Upper lobe of left lung (tissue), 6 donors: ENCODE measurements around the gene ASB4. TPM values are rescaled to one million over a fixed set of nuclear protein-coding genes. Genes with fewer than 3 reads are reported as not detected.
"Not testable (repeated sequence)": the region's sequence is repeated elsewhere in the genome, so short reads cannot be mapped to it uniquely, and the experiment has no call there.

ENCODE experiments used
- ATAC-seq, 2 donors: fragments of 200-7000 bp; cut with Tn5 transposase; one replicate each; pipeline ENCODE4 v1.9.1; 2022; ENCODE audit warnings: mild to moderate bottlenecking in 2 of 2, moderate library complexity in 2 of 2; ENCODE audit not compliant: low FRiP score in 2 of 2
- DNase-seq, 2 donors: peaks; one replicate each; pipeline ENCODE4 v3.0.0-alpha.2; 2019 to 2020
- H3K27ac ChIP-seq, 4 donors: fragments of 200-600 bp; sonication (generic); one replicate each; pipeline ENCODE4 v1.5.1; 2016 to 2019
- H3K27me3 ChIP-seq, 4 donors: fragments of 200-600 bp; sonication (generic); one replicate each; pipeline ENCODE4 v1.5.1; 2017 to 2019
- H3K36me3 ChIP-seq, 4 donors: fragments of 200-600 bp; sonication (generic); one replicate each; pipeline ENCODE4 v1.5.1; 2016 to 2019
- H3K4me1 ChIP-seq, 4 donors: fragments of 200-600 bp; sonication (generic); one replicate each; pipeline ENCODE4 v1.5.1; 2018 to 2019
- H3K4me3 ChIP-seq, 4 donors: fragments of 200-600 bp; sonication (generic); one replicate each; pipeline ENCODE4 v1.5.1; 2017 to 2019; ENCODE audit warnings: mild to moderate bottlenecking in 2 of 4, moderate library complexity in 1 of 4
- H3K9me3 ChIP-seq, 4 donors: fragments of 200-600 bp; sonication (generic); one replicate each; pipeline ENCODE4 v1.5.1; 2018 to 2019
- CTCF ChIP-seq, 6 experiments: fragments of 450-650 bp in 4 of 6; fragments of 200-600 bp in 2 of 6; sonication (generic) in 2 of 6; IDR thresholded peaks; one replicate each; pipeline ENCODE4 v1.5.1; 2016 to 2019; ENCODE audit warnings: antibody characterized with exemption in 6 of 6
- EP300 ChIP-seq, 4 donors: sonication (generic); formaldehyde crosslinking; IDR thresholded peaks; one replicate each; pipeline ENCODE4 v1.5.1; 2017; ENCODE audit warnings: antibody characterized with exemption in 4 of 4, control low read depth in 2 of 4
- POLR2A ChIP-seq, 4 donors: fragments of 450-650 bp; IDR thresholded peaks; one replicate each; pipeline ENCODE4 v1.5.1; 2016 to 2017; ENCODE audit warnings: antibody characterized with exemption in 4 of 4, mild to moderate bottlenecking in 2 of 4
- POLR2AphosphoS5 ChIP-seq, 2 donors: sonication (generic); formaldehyde crosslinking; IDR thresholded peaks; one replicate each; pipeline ENCODE4 v1.5.1; 2017; ENCODE audit warnings: antibody characterized with exemption in 2 of 2
- WGBS, 2 donors: methylation state at CpG; one replicate each; pipeline ENCODE4 v1.1.5; 2017 to 2018; 5-methylcytosine and 5-hydroxymethylcytosine counted together
- total RNA-seq, 6 donors: library from RNA; depleted of rRNA in 4 of 6; stranded (reverse); fragments of >200 nt in 4 of 6; gene quantifications; one replicate each; pipeline versions ENCODE4 v1.1.0 to v1.2.1, GENCODE V29; 2016 to 2021
- donor health status: DM: no; HTN: no; CAD: no; lungs with moderate emphysema.
- donor health status: DM: no; HTN: yes; CAD: no; lungs with severe emphysema.

ASB4 gene
- total RNA-seq, 6 donors from 2014 or later: 0.20 to 2.4 (median 1.0) TPM; not detected in 1

DNA sequence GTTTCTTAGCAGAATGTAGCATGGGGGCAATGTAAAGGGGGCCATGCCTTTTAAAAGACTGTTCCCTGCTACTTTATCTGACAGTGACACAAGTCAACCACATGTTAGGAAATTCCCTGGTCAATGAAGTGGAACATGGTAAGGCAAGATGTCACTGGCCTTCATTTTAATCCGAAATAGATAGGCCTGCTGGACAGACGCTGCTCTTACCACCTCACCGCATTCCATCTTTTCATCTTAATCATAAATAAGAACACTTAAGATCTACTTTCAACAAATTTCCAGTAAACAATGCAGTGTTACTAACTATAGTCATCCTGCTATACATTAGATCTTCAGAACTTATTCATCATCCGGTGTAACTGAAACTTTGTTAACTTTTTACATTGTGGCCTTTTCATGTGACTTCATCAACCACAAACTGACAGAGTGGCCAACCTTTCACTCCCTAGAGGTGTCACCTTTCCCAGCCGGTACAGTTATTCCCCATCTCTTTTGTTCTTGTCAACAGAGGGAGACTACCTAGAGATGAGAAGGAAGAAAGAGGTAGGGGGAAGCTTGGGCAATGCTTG, 15.6 kb downstream of the ASB4 start:
- ATAC-seq (no peak), DNase-seq (no peak)
- Histone ChIP-seq H3K27me3 (no peaks in the 10 kb centered on the region), H3K36me3 (no peaks in the 10 kb centered on the region), H3K27ac (no peak overlapping the region), H3K9me3 (no peaks in the 10 kb centered on the region), H3K4me3 (no peak overlapping the region), H3K4me1 (no peaks in the 10 kb centered on the region)
- 56 to 75% methylated on average over 5 of the region's 5 CpGs for WGBS, 2 donors
- TF ChIP-seq POLR2AphosphoS5 (IDR thresholded peaks at IDR 0.05) (no peak), CTCF (IDR thresholded peaks at IDR 0.05) (no peak), EP300 (IDR thresholded peaks at IDR 0.05) (no peak), POLR2A (IDR thresholded peaks at IDR 0.05) (no peak)

DNA sequence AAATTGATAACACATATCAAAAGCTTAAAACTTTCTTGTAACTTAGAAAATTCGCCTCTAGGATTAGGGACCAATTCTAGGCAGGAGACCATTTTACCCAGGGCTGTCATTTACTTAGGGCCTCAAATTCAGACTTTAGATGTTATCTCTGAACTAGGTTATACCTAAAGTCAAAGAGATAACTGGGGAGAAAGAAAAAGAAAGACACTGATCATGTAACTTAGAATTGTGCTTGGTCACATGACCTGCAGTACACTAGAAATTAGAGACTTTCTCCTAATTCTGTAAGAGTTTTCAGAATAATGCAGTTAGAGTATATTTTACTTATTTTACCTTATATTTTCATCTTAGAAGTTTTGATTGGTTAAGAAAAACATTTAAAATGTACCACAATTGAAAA, 16.7 kb downstream of the ASB4 start:
- TF ChIP-seq CTCF (IDR thresholded peaks at IDR 0.05): no peak
- no peak for TF ChIP-seq EP300 (IDR thresholded peaks at IDR 0.05)
- no peak for TF ChIP-seq POLR2A (IDR thresholded peaks at IDR 0.05)
- TF ChIP-seq POLR2AphosphoS5 (IDR thresholded peaks at IDR 0.05): no peak
- Histone ChIP-seq H3K36me3 (no peaks in the 10 kb centered on the region), H3K27me3 (no peaks in the 10 kb centered on the region), H3K27ac (no peak overlapping the region), H3K9me3 (no peaks in the 10 kb centered on the region), H3K4me1 (no peaks in the 10 kb centered on the region), H3K4me3 (no peak overlapping the region)
- no peak for ATAC-seq
- 86 to 95% methylated on average over 1 of the region's 1 CpG for WGBS, 2 donors
- DNase-seq: no peak

GRCh38 chr7:95503271-95504131, 17.8 kb downstream of the ASB4 start:
- Histone ChIP-seq H3K4me3 (no peak overlapping the region), H3K27me3 (no peaks in the 10 kb centered on the region), H3K4me1 (no peaks in the 10 kb centered on the region), H3K27ac (no peak overlapping the region), H3K9me3 (no peaks in the 10 kb centered on the region), H3K36me3 (no peaks in the 10 kb centered on the region)
- ATAC-seq (no peak), DNase-seq (no peak)
- 87% methylated on average over 6 of the region's 6 CpGs for WGBS, 2 donors
- TF ChIP-seq POLR2A (IDR thresholded peaks at IDR 0.05): no peak
- no peak for TF ChIP-seq CTCF (IDR thresholded peaks at IDR 0.05)
- no peak for TF ChIP-seq EP300 (IDR thresholded peaks at IDR 0.05)
- no peak for TF ChIP-seq POLR2AphosphoS5 (IDR thresholded peaks at IDR 0.05)

DNA sequence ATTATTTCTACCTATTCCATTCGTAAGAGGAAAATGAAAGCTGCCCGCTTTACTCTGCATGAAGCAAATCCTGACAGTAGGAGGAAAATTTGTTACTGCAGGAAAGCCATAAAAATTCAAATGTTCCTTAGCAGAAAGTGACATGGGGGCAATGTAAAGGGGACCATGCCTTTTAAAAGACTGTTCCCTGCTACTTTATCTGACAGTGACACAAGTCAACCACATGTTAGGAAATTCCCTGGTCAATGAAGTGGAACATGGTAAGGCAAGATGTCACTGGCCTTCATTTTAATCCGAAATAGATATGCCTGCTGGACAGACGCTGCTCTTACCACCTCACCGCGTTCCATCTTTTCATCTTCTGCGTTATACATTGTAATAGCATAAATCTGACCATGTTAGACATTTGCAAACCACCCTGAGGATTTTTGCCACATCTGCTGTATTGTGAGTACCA, 18.4 kb downstream of the ASB4 start:
- H3K9me3 ChIP-seq, H3K36me3 ChIP-seq, DNase-seq, H3K27ac ChIP-seq, H3K4me1 ChIP-seq, ATAC-seq, H3K4me3 ChIP-seq, H3K27me3 ChIP-seq: not testable (repeated sequence)
- 91 to 93% methylated on average over 7 of the region's 7 CpGs for WGBS, 2 donors

DNA sequence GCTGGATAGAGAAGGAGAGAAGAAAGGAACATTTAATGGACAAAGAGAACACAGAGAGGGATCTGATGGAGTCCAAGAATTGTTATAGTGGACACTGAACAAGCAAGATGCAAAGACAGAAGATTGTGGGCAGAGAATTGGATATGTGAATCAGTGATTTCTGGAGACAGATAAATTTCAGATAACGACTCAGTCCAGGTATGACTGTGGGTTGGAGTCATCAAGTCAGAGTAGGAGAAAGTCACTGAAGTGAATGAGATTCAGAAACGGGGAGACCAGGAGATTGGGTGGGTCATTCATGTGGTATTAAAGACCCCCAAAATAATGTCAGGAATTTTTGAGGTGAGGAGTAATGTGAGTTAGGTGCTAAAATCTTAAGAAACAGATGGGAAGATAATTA, 23.0 kb downstream of the ASB4 start:
- Histone ChIP-seq H3K27ac (no peak overlapping the region), H3K4me3 (no peak overlapping the region), H3K4me1 (peaks cover 0 to 6% (median 0%) of the 10 kb centered on the region in 4 donors), H3K27me3 (no peaks in the 10 kb centered on the region), H3K9me3 (no peaks in the 10 kb centered on the region), H3K36me3 (no peaks in the 10 kb centered on the region)
- no peak for DNase-seq
- no peak for ATAC-seq
- TF ChIP-seq CTCF (IDR thresholded peaks at IDR 0.05) (no peak), POLR2A (IDR thresholded peaks at IDR 0.05) (no peak), EP300 (IDR thresholded peaks at IDR 0.05) (no peak), POLR2AphosphoS5 (IDR thresholded peaks at IDR 0.05) (no peak)
- WGBS, 2 donors: 84 to 86% methylated on average over 2 of the region's 2 CpGs
